Caco-2 (cell line): ENCODE results near the gene CYP2D6. TPM values are rescaled to one million over a fixed set of nuclear protein-coding genes. Genes with fewer than 3 reads are reported as not detected.

Source experiments
- BruUV-seq: library from RNA; stranded (reverse); fragments of 400-500 nt; replicated peaks from 2 replicates; lab custom pipeline; 2021; lab: Mats Ljungman, UMichigan
- CTCF ChIA-PET: fragments of 300-600 bp; sonication (Branson Sonifier 250); formaldehyde crosslinking; loops from one replicate; lab custom pipeline; 2022; ENCODE audit warnings: antibody characterized with exemption; lab: Charles Lee
- POLR2A ChIA-PET: fragments of 300-600 bp; sonication (Branson Sonifier 250); formaldehyde crosslinking; loops from one replicate; lab custom pipeline; 2022; ENCODE audit warnings: antibody characterized with exemption; lab: Charles Lee
- DNase-seq, 2 experiments: peaks; one replicate each; pipeline versions ENCODE4 v3.0.0 to v3.0.0-alpha.2; 2020 to 2022
- H3K27me3 ChIP-seq: replicated peaks from 2 replicates; pipeline ENCODE4 v1.6.0; 2011; ENCODE audit warnings: low read length; ENCODE audit not compliant: control insufficient read depth, insufficient read depth
- H3K36me3 ChIP-seq: 2 replicates; pipeline ENCODE4 v1.5.1; 2011; ENCODE audit warnings: low read length; ENCODE audit not compliant: control insufficient read depth, insufficient read depth
- H3K4me1 ChIP-seq: fragments of 250-450 bp; sonication (Bioruptor Pico); 2 replicates; pipeline ENCODE4 v1.5.1; 2020; ENCODE audit warnings: mild to moderate bottlenecking
- H3K4me3 ChIP-seq: 2 replicates; pipeline ENCODE4 v1.5.1; 2011; ENCODE audit warnings: low read depth, mild to moderate bottlenecking, control low read depth, low read length
- H3K9me3 ChIP-seq: fragments of 250-450 bp; sonication (Bioruptor Pico); 2 replicates; pipeline ENCODE4 v1.5.1; 2020; ENCODE audit warnings: mild to moderate bottlenecking, moderate library complexity
- H3K27ac Mint-ChIP-seq: one replicate; pipeline ENCODE4 v1.8.0; 2022; ENCODE audit warnings: mixed read lengths; ENCODE audit not compliant: unreplicated experiment
- H3K27me3 Mint-ChIP-seq: one replicate; pipeline ENCODE4 v1.8.0; 2022; ENCODE audit warnings: mixed read lengths; ENCODE audit not compliant: insufficient read depth, unreplicated experiment
- H3K36me3 Mint-ChIP-seq: one replicate; pipeline ENCODE4 v1.8.0; 2022; ENCODE audit warnings: mild to moderate bottlenecking, mixed read lengths; ENCODE audit not compliant: insufficient read depth, unreplicated experiment
- H3K4me1 Mint-ChIP-seq: one replicate; pipeline ENCODE4 v1.8.0; 2022; ENCODE audit warnings: low read depth, mixed read lengths; ENCODE audit not compliant: unreplicated experiment
- H3K4me3 Mint-ChIP-seq: one replicate; pipeline ENCODE4 v1.8.0; 2022; ENCODE audit warnings: mild to moderate bottlenecking, moderate library complexity, mixed read lengths; ENCODE audit not compliant: unreplicated experiment
- H3K9me3 Mint-ChIP-seq: one replicate; pipeline ENCODE4 v1.8.0; 2022; ENCODE audit warnings: mixed read lengths; ENCODE audit not compliant: unreplicated experiment
- intact Hi-C: fragments of 100-400 bp; cut with micrococcal nuclease; formaldehyde crosslinking; loops from one replicate; pipeline ENCODE4 v1.10.0; 2022; ENCODE audit not compliant: unreplicated experiment
- total RNA-seq: library from RNA; stranded (reverse); gene quantifications from 2 replicates; pipeline ENCODE4 v1.2.3, GENCODE V29; 2022
- TF ChIP-seq, protein P1 (sequence below), 2 experiments: fragments of 200-600 bp in 1 of 2; IDR thresholded peaks; 1 replicate in 1 of 2; 2 replicates in 1 of 2; pipeline versions ENCODE4 v1.5.1 to v1.8.0; 2011 to 2022; ENCODE audit warnings: antibody characterized with exemption in 1 of 2, control low read depth in 1 of 2, inconsistent platforms in 1 of 2, low read depth in 1 of 2, low read length in 1 of 2, mild to moderate bottlenecking in 1 of 2, moderate library complexity in 1 of 2; ENCODE audit not compliant: insufficient read depth in 1 of 2, severe bottlenecking in 1 of 2, unreplicated experiment in 1 of 2

The CYP2D6 gene
- total RNA-seq, 1 experiment from 2014 or later, result 1.7 TPM

DNA sequence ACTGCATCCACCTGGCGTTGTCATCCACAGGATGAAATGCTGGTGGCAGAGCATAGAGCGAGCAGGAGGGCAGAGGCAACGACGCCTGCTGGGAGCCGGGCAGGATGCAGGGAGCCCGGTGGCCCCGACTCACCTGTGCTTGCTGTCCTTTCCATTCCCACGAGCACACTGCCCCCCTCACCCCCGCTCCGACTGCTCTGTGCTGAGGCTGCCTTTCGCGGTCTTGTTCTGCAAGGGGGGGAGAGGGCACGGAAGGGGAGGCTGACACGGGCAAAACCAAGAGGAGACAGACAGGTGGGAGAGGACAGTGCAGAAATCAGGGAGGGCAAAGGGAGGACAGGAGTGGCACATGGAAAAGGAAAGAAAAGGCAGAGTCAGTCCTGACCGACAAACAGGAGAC, 37.9 kb upstream of the CYP2D6 start:
- peaks cover under 1% of the 10 kb centered on the region for H3K36me3 ChIP-seq
- BruUV-seq, result no TSS peak
- CTCF ChIA-PET, result no interaction called here

DNA sequence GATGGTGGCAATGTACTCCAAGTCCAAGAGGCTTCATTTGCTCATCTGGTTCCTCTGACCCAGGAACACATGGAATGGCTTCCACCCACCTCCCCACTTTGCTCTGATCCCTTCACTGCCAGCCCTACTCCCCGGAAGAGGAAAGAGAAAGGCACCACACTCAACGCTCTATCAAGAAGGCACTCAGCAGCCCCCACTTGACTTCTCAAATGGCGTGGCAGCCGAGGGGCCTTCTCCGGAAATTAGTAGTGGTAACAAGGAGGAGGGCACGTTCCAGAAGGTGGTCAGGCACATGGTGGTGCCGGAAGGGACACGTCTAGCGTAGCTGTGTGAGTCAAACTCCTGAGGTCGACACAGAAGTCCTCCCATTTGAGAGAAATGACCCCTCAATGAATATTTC, 36.5 kb upstream of the CYP2D6 start:
- Histone ChIP-seq H3K4me3 (no peak overlapping the region), H3K9me3 (no peaks in the 10 kb centered on the region), H3K27me3 (no peaks in the 10 kb centered on the region), H3K36me3 (peaks cover 3% of the 10 kb centered on the region), H3K4me1 (no peaks in the 10 kb centered on the region)
- TF ChIP-seq, protein P1, sequence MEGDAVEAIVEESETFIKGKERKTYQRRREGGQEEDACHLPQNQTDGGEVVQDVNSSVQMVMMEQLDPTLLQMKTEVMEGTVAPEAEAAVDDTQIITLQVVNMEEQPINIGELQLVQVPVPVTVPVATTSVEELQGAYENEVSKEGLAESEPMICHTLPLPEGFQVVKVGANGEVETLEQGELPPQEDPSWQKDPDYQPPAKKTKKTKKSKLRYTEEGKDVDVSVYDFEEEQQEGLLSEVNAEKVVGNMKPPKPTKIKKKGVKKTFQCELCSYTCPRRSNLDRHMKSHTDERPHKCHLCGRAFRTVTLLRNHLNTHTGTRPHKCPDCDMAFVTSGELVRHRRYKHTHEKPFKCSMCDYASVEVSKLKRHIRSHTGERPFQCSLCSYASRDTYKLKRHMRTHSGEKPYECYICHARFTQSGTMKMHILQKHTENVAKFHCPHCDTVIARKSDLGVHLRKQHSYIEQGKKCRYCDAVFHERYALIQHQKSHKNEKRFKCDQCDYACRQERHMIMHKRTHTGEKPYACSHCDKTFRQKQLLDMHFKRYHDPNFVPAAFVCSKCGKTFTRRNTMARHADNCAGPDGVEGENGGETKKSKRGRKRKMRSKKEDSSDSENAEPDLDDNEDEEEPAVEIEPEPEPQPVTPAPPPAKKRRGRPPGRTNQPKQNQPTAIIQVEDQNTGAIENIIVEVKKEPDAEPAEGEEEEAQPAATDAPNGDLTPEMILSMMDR (IDR thresholded peaks at IDR 0.05; ENCODE audit: insufficient read depth in 1 of 2, low read depth in 1 of 2, low read length in 1 of 2, severe bottlenecking in 1 of 2, unreplicated experiment in 1 of 2), result no peak
- intact Hi-C loops, result no loop called here
- no peak overlapping the region for H3K4me3 Mint-ChIP-seq
- no peak for DNase-seq
- no peaks in the 10 kb centered on the region for H3K4me1 Mint-ChIP-seq
- H3K27me3 Mint-ChIP-seq, result no peaks in the 10 kb centered on the region
- ChIA-PET POLR2A (no interaction called here), CTCF (no interaction called here)
- no peak overlapping the region for H3K27ac Mint-ChIP-seq
- H3K9me3 Mint-ChIP-seq, result no peaks in the 10 kb centered on the region
- no TSS peak for BruUV-seq
- H3K36me3 Mint-ChIP-seq, result peaks cover 74% of the 10 kb centered on the region

More for the DNA sequence above, 37.9 kb upstream of the CYP2D6 start:
- intact Hi-C loops, result no loop called here
- DNase-seq, result no peak
- Histone ChIP-seq H3K27me3 (no peaks in the 10 kb centered on the region), H3K4me1 (no peaks in the 10 kb centered on the region), H3K4me3 (no peak overlapping the region), H3K9me3 (no peaks in the 10 kb centered on the region)
- TF ChIP-seq, protein P1 (IDR thresholded peaks at IDR 0.05; ENCODE audit: insufficient read depth in 1 of 2, low read depth in 1 of 2, low read length in 1 of 2, severe bottlenecking in 1 of 2, unreplicated experiment in 1 of 2), result no peak
- H3K4me1 Mint-ChIP-seq, result no peaks in the 10 kb centered on the region
- H3K36me3 Mint-ChIP-seq, result peaks cover 62% of the 10 kb centered on the region
- H3K9me3 Mint-ChIP-seq, result no peaks in the 10 kb centered on the region
- no peak overlapping the region for H3K4me3 Mint-ChIP-seq
- no peak overlapping the region for H3K27ac Mint-ChIP-seq
- POLR2A ChIA-PET, result no interaction called here
- H3K27me3 Mint-ChIP-seq, result no peaks in the 10 kb centered on the region

DNA sequence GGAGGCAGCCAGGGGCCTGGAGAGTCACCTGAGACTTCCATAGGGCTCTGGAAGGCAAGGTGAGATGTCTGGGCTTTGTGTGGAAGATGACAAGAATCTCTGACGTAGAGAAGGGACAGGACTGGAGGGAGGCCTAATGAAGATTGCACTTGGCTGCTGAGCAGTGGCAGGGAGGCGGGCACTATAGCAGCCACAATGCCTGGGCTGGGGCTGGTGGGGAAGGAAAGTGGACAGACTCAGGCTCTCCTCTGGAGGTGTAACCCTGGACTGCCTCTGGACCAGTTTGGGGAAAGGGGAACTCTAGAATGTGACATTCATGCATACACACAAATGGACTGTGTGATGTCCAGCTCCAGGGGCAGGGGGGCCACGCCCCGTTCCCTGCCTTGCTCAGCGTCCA, 34.3 kb upstream of the CYP2D6 start:
- Histone ChIP-seq H3K4me3 (no peak overlapping the region), H3K27me3 (no peaks in the 10 kb centered on the region), H3K9me3 (no peaks in the 10 kb centered on the region), H3K36me3 (peaks cover 3% of the 10 kb centered on the region), H3K4me1 (no peaks in the 10 kb centered on the region)
- Mint-ChIP-seq H3K4me3 (no peak overlapping the region), H3K27ac (no peak overlapping the region), H3K27me3 (no peaks in the 10 kb centered on the region), H3K36me3 (peaks cover 77% of the 10 kb centered on the region), H3K9me3 (no peaks in the 10 kb centered on the region), H3K4me1 (no peaks in the 10 kb centered on the region)
- TF ChIP-seq, protein P1 (IDR thresholded peaks at IDR 0.05; ENCODE audit: insufficient read depth in 1 of 2, low read depth in 1 of 2, low read length in 1 of 2, severe bottlenecking in 1 of 2, unreplicated experiment in 1 of 2), result no peak
- CTCF ChIA-PET, result no interaction called here
- POLR2A ChIA-PET, result no interaction called here
- DNase-seq, result no peak
- intact Hi-C loops, result no loop called here
- BruUV-seq, result no TSS peak
